GM19372 (cell line): ENCODE measurements around the gene RHOBTB1.
A peak's percentile ranks its signal among the peaks of the same experiment; 100 is the strongest.

Experiments
- ATAC-seq: cut with Tn5 transposase; IDR thresholded peaks from one replicate; pipeline ENCODE4 v1.9.1; 2021; ENCODE audit warnings: mild to moderate bottlenecking, low read depth, moderate library complexity; ENCODE audit not compliant: unreplicated experiment

The RHOBTB1 gene

DNA sequence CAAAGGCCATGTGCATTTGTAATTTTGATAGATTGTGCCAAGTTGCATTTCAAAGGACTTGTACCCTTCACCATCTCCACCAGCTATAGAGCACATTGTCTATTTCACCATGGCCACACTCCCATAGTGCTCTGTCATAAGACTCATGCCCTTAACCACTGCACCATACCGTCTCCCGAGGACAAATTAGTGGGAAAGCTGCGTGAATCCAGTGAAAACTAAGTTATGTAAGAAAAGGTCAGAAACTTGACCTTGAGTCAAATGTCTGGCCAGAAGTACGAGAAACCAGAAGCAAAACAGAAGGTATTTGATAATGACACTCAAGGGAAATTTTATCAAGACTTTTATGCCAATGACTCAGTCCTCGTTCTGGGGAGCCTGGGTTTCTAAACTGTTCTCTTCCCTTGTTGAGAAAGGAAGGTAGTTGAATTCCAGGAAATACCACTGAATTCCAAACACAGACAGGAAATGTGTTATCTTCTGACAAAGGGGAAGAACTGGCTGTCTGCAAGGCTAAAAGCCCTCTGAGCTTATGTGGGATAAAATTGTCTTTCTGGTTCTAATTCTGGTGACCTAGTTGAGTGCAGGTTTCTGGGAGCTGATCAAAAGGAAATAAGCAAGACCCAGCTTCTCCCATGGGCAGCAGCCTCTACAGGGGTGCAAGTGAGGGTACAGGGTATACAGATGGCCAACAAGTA is 116.0 kb downstream of the RHOBTB1 start:
- ATAC-seq, result no peak

DNA sequence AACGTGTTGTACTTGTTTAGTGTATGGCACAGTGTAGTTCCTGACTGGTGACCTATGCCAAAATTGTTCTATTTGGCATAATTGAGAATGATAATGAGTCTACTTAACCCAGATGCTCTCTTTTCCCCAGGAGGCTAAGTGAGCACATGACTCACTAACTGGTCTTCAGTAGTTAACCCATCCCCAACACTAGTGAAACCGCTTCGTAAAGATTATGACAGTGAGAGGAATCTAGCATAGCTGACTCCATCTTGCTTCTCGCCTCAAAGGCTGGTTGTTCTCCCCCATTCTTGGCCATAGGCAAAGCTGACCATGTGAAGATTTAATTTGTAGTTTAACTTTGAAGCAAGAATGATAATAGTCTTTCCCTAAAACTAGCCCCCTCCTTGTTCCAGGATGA is 118.5 kb downstream of the RHOBTB1 start:
- no peak for ATAC-seq

DNA sequence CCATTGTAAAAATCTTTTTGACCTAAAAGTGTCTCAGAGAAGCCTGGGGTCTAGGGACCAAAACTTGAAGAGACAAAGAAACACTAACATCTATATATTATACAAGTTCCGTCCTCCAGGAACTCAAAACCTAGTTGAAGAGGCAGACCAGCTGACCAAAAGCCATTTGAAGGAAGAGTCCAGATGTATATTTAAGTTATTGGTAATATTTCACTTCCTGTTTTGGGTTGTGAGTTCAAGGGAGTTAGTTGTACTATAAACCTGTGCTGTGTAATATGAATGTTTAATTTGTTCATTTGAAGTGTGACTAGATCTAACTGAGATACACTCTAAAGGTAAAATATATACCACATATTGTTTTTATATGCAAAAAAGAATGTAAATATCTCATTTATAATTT is 120.7 kb downstream of the RHOBTB1 start:
- no peak for ATAC-seq

DNA sequence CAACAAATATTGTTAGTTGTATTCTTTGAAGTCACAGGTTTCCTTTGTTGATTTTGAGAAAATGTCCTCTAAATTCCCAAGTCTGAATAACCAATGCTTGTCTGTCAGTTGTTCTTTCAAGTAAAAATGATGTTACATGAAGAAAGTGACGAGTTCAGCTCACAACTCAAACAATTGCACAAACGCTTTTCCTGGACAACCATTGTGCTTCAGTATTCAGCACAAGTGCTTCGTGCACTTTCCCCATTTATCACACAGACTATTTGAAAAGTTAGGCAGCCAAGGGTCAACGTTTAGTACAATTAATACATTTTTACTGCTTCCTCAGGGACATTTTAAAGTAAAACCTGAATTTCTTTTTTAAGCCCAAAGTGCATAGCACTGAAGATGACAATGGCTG is 121.2 kb downstream of the RHOBTB1 start:
- no peak for ATAC-seq

DNA sequence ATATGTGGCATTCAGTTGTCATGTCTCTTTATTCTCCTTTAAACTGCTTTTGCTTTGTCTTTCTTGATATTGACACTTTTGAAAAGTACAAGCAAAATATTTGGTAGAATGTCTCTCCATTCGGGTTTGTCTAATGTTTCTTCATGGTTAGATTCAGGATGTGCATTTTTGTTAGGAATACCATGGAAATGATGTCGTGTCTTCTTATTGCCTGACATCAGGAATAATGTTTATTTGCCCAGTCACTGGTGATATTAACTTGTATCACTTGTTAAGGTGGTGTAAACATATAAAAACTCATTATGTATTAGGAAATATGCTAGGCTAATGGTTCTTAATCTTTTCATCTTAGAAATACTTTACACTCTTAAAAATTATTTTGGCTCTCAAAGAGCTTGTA is 122.3 kb downstream of the RHOBTB1 start:
- ATAC-seq, result no peak

DNA sequence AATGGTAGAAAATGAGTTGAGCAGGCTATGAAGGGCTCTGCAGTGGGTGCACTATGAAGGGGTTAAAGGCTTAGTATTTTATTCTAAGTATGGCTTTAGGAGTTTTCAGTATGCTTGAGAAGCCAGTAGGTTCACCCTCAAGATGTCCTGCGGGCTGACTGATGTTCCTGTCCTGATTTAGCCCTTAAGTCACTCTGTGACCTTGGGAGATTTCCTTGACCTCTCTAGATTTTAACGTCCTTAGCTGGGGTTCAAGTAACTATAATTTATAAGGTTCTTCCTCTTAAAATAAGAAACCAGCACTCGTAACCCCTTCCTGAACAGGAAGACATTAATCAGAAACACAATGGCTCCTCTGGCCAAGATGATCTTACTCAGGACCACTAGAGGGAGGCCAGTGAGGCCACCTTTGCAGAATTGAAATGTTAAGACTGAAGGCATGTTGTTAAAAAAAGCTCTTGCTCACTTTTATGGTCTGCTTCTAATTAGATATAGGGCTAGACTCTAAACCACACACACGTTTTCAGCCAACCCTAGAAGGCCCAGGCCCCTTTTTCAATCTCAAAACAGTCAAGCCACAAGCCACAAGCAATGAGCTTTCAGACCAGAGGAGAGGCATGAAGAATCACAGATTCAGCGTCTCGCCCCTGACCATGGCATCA is 123.8 kb downstream of the RHOBTB1 start:
- ATAC-seq, result peak; percentile 35
